NCI-H1092 treated with DMSO at 0.1 percent for 48 hours (cell line): Measurements from ENCODE around the gene NSUN5.
A peak's percentile ranks its signal among the peaks of the same experiment; 100 is the strongest.
"Not testable (repeated sequence)": the region's sequence is repeated elsewhere in the genome, so short reads cannot be mapped to it uniquely, and the experiment has no call there.

Experiments
- DNase-seq: peaks from one replicate; lab custom pipeline; 2025; lab: John Stamatoyannopoulos, UW

NSUN5 gene

DNA sequence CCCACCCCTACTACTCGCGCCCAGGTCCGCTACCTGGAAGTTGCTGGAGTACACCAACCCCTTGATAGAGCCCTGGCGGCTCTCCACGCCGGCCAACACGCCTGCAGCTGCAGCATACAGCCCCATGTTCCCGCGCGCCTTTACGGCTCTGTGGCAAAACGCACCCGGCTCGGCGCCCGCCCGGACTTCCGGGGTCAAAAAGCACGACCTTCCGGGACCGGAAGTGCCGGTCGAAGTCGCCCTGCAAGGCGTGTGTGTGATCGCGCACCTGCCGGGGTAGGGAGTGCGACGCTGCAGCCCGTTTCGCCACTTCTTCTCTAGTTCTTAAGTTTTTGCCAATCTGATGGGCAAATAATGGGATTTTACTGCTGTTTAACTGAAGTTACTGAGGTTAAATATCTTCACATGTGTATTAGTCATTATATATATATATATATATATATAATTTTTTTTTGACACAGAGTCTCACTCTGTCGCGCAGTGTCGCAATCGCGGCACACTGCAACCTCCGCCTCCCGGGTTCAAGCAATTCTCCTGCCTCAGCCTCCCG lies at the start of gene NSUN5:
TSS of gene NSUN5 (minus strand) at position 162 of the 550 bp plus-strand sequence. CDS start at position 126, 36 bp downstream.
- peak; percentile 88 for DNase-seq

DNA sequence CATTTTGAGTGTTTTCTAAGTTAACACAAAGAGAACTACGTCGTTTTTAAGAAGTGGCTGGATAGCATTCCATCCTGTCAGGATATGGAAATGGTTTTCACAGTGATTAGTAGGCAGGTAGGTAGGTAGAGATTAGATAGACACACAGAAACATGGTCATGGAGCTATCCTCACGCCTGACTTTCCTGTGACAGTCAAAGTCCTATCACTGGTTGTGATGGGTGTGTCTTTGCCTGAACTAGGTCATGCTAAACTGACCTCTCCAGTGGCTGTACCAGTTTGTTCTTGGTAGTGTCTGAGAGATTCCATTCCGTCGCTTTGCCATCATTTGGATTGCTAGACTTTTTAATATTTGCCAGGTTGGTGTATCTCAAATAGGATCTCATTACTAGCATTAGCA lies 47.5 kb upstream of the NSUN5 start:
- DNase-seq, result no peak

DNA sequence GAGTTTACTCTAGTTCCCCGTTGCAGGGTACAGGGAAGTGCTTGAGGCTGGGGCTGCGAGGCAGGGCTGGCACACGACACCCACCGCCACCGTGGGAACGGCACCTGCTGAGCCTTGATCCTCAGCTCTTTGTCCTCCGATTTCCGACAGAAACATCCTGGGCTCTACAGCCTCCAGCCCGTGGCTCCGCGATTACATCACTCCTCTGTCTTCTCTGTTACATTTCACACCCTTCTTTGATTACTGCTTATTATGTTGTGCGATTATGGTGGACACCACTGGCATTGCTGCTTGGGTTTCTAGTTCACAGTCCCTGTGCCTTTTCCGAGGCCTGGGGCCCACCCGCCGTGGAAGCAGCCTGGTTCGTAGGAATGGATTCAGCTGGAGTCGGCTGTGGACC lies 46.2 kb upstream of the NSUN5 start:
- DNase-seq, result no peak

DNA sequence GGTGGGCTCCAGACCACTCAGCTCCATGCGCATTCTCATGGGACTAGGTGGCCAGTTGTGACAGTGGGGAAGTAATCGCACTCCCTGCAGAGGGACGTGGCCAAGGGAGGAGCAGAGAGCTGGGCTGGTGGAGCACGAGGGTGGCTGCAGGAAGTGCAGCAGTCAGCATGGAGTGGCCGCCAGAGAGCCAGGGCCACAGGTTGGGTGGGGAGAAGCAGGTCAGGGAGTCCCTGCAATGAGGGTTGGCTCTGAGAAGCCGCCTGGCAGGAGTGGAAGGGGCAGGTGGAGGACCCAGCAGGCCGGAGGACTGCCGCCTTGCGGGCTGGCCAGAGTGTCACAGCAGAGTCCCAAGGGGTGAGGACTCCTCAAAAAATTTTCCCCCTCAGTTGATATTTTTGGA lies 45.6 kb upstream of the NSUN5 start:
- DNase-seq, result no peak

DNA sequence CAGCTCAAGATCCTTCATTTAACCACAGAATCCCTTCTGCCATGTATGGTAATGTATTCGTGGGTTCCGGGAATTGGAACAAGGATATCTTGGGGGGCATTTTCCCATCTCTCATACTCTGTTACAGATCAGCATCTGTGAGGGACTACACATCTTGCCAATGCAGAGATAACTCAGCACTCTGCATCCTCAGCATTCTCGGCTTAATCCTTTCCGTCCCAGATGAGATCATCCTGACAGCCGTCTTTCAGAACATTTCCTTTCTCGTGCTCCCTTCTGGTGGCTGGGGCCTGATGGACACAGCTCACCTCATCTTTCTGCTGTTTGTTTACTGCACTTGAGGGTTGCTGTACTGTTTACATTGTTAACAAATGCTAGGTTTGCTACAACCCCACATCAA lies 44.6 kb upstream of the NSUN5 start:
- DNase-seq, result no peak

DNA sequence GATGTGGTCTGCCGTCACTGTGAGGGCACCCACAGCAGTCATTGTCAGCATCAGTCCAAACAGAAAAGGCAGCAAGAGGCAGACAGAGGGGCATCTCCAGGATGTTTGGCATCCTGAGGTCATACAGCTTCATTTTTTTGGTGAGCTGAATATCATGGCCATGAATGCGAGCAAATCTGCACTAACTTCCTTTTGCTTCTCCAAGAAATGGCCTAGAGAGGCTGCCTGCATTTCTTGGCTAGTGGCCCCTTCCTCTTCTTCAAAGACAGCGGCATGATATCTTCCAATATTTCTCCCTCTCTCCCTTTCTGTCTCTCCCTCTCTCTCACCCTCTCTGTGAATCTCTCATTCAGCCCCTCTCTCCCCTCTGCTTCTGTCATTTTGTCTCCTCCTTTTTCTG lies 44.2 kb upstream of the NSUN5 start:
- no peak for DNase-seq

DNA sequence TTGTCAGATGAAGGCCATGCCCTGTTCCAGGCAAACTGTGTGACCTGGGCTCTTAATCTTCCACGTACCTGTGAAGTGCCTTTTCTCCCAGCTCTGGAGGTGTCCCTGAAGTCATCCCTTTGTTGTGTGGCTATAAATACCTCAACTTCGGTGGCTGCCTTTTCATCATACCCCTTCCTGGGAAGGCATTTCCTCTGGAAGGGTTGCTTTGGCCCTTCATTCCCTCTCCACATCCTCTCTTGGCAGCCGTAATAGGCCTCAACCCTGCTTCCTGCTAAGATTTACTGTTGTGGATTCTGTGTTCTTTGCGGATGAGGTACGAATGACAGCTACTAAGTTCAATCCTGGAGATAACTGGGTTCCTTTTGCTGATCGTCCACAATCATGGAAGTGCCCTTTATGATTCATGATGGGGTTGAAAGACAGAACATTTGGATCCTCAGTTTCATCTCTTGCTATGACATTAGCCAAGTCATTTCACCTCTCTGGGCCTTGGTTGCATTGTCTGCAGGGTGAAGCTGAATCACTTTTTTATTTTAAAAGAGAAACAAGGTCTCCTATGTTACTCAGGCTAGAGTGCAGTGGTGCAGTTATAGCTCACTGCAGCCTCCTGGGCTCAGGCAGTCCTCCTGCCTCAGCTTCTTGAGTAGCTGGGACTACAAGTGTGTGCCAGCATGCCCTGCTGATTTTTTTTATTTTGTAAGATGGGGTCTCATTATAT lies 43.0 kb upstream of the NSUN5 start:
- DNase-seq, result no peak

DNA sequence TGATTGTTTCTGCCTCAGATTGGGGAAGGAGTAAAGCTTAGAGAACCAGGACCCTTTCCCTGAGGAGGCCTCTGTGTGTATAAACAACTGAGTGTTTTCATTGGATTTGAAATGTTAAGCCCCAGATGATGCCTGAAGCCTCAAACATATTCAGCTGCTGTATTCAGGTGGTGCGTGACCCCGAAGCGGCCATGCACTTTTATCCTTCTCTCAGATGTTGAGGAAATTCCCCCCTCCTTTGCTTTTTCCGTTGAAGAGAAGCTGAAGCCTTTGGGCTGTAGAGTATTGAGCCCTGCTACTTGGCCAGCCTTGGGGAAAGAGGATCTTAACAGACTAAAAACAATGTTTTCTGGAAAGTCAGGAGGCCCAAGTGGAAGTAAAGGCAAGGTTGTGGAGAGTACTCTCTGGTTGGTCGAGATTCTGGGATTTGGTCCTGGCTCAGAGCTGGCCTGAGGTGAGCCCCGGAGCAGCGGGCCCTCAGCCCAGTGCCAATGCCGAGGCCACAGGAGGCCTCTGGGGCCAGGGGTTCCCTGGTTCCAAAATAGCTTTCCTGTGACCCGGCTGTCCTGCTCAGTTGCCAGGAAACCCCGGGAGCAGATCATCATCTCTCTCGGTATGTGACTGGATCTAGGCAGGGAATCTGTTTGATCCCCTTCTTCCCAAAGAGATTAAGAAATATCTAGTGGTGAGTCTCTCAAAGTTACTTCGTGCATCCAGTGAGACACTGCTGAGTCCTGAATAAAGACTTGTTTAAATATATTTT lies 41.9 kb upstream of the NSUN5 start:
- no peak for DNase-seq

DNA sequence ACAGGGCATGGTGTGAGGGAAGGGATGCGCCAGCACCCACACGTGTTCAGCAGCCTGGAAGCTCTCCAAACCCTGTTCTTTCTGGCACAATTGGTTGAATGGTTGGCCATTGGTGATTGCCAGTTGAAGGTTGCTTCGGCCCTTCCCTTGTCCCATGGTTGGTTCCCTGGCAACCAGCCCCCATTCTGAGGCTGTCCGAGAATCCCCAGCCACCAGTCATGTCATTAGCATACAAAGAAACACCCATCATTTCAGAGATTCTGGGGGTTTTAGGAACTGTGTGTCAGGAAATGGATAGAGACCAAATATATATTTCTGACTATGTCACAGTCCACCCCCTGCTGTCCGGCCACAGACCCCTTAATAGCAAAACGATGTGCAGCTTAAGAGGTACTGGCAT lies 41.1 kb upstream of the NSUN5 start:
- DNase-seq, result no peak

DNA sequence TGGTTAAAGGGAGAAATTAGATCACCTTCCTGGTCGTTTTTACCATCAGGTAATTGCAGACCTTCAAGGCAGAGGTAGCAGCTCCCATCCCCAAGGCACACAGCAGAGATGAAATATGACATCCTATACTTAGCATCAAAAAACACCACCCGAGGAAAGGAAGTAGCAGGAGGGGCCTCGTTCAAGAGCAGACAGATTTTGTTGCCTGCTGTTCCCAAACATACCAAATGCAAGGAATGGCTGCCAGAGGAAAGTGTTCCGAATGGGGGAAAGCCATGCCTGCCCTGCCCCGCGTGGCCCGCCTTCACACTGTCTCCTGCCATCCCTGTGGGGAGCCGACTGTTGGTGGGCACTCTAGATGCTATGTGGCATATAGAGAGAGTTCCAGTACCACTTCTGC lies 37.3 kb upstream of the NSUN5 start:
- no peak for DNase-seq

DNA sequence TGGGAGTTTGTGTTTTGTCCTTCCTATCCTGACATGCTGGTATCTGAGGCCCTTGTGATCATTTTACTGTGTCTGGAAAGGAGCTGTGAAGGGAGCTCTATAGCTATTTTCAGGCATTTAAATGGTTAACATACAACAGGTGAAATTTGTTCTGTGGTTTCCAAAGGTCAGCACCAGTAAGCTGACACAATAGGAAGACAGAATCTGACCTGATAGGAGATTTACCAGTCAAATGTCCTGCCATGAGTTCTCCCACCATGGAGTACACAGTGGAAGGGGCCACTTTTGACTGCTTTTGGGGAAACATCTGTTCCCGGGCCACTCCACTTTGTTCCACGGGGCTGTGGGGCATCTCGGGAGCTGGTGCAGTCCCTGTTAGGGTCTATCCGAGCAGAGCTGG lies 36.9 kb upstream of the NSUN5 start:
- DNase-seq, result no peak

DNA sequence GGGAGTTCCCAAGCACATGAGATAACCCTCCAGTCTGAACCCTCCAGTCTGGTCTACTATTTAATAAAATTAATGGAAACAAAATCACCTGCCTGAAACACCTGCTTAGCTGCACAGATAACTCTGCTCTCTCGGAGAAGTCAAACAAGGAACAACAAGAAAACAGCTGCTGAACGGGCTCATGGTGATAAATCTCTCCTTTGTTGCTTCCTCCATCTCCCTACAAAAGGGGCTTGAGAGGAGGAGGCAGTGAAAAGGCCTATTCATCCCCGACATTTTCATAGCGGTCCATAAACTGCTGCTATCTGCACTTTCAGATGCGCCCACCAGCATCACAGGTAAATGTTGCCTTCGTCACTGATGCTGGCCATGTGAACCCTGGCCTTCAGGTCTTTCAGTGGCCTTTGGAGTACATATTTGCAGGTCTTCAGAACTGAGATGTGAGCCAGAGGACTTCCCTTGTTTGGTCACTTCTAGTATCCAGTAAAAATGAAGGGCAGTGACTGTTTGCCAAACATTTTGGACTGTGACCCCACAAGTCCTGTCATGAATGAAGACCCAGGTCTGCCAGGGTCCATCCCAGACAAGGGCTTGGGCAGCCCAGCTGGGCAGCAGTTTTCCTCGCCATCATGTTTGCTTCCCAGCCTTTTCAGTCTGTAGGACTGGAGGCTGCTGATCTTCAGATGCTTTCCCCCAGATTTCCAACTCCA lies 35.2 kb upstream of the NSUN5 start:
- DNase-seq, result peak; percentile 11

DNA sequence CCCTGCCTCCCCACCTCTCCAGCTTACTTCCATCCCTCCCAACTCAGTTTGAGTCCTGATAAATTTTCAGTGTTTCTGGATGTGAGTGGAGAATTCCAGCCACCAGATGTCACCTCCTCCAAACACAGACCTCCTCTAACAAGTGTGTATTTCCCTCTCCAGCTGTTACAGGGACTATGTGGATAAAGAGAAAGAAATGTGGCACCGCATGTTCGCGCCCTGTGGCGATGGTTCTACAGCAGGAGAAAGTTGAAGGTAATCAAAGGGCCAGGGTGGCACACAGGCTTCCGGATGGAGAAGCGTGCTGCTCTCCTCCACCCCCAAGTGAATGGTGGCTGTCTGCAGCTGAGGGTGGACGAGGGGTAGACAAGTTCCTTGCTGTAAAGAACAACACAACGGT lies 34.0 kb upstream of the NSUN5 start:
- peak; percentile 48 for DNase-seq

DNA sequence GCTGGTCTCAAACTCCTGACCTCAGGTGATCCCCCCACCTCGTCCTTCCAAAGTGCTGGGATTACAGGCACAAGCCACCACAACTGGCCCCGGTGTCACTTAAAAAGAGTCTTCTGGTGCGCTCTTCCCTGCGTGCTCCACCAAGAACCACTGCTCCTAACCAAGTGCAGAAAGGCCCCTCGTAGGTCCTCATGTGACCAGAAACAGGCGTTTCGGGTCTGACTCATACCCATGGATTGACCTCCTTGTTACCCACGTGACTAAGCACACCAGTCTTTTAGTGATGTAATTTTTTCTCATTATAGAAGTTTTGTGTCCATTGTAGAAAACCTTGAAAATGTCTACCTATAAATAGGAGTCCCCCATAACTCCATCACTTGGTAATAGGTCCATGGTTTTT lies 33.3 kb upstream of the NSUN5 start:
- DNase-seq, result no peak

DNA sequence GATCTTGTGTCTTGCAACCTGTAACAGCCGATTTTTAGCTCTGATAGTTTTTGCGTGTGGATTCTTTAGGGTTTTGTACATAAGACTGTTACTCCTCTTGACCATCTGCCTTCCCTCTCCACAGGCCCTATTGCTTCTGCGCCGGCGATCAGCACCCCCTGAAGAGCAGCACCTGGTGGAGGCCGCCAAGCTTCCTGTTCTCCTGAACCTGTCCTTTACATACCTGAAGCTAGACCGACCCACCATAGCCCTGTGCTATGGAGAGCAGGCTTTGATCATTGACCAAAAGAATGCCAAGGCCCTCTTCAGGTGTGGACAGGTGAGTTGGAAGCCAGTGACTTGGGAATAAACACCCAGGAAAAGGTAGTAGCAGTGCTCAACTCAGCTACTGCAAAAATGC lies 31.9 kb upstream of the NSUN5 start:
- no peak for DNase-seq

DNA sequence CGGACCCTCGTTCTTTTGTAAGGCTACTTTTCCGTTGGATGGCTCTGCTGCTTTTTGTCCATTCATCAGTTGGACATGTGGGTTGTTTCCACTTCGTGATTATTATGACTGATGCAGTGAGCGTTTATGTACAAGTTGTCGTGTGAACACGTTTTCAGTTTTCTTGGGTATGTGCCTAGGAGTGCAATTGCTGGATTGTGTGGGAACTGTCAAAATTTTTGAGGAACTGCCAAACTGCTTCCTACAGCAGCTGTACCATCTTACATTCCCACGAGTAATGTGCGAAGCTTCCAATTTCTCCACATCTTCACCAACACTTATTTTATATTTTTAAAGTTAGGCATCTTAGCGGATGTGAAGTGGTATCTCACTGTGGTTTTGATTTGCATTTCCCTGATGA lies 29.7 kb upstream of the NSUN5 start:
- DNase-seq, result no peak

DNA sequence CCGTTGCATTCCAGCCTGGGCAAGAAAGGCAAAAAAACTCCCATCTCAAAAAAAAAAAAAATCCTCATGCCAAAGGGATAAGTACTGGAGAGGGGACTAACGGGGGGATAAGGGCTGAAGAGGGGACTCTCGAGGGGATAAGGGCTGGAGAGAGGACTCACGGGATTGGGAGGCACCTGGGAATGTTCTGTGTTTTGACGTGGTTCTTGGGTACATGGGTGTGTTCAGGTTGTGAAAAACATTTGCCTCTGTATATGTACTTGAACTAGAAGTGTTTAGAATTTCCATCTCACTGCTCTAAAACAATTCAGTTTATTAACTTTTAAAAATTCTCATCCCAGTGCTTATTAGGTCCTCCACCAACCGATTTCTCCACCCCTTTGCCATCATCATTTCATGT lies 23.8 kb upstream of the NSUN5 start:
- DNase-seq, result no peak

DNA sequence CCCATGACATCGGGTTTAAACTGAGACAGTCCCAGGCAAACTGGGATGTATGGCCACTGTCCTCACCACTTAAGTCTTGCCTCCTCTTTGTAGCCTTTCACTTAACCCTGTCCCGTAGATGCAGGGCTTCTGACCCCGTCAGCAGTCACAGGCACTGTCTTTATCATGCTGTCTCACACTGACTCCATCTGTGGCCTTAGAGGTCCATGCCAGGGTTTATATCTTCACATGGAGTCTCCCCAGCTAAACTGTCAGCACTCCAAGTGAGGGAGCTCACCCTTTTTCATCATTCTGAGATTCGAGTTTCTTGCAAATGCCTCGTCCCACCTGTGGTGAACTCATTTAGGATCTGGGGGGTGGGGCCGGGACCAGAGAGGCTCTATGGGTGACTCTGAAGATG lies 22.1 kb upstream of the NSUN5 start:
- no peak for DNase-seq

DNA sequence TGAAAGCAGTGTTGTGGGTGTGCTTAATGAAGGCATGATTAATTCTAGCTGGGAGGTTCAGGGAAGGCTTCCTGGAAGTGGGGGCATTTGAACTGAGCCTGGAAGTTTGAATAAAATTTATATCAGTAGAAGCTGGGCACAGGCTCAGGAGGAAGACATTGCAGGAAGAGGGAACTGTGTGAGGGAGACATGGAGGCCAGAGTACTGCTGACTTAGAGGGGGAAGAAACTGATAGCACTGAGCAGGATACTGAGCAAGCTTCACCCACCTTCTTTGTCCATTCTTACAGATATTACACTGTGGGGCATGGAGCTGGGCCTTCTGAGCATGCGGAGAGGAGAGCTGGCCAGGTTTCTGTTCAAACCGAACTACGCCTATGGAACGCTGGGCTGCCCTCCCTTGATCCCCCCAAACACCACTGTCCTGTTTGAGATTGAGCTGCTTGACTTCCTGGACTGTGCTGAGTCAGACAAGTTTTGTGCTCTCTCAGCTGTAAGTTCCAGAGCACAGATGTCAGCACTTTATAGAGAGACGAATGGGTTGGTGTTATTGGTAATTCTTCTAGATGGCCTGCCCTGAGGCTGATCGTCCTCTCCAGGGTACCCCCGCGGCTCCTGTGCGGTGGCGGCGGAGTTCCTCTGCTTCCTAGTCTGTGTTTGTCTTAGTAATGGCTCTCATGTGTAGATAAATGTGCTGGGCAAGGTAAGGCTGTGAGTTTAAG lies 21.4 kb upstream of the NSUN5 start:
- DNase-seq, result no peak

DNA sequence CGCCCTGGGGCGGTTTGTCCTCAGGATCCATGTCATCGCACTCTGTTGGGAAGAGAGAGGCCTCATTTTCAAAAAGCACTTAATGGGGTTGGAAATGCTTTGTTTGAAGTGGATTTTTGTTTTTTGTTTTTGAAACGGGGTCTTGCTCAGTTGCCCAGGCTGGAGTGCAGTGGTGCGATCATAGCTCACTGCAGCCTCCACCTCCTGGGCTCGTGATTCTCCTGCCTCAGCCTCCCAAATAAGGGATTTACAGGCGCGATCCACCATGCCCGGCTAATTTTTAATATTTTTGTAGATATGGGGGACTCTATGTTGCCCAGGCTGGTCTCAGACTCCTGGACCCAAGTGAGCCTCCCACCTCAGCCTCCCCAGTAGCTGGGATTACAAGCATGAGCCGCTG lies 20.1 kb upstream of the NSUN5 start:
- DNase-seq, result no peak

DNA sequence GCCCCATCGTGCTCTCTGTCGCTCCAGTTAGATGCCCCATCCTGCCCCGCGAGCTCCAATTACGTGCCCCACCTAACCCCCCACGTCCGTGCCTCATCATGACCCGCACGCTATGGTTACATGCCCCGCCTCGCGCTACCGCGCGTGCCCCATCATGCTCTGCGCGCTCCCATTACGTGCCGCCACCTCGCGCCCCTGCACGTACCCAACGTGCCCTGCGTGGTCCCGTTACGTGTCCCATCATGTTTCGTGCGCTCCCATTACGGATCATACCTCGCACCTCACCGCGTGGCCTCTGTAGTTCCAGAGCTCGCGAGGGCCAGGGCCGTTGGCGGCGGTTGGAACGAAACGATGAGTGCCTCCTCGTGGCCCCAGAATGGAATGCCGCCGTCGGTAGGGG lies 19.3 kb upstream of the NSUN5 start, which contains the start of the genes FKBP6 and TRIM50:
TSS of gene FKBP6 (plus strand) at position 240 of the 400 bp plus-strand sequence. CDS start 268 bp downstream, outside the sequence.
TSS of gene TRIM50 (minus strand) at position 161 of the 400 bp plus-strand sequence. CDS start 3,295 bp downstream, outside the sequence.
- DNase-seq, result not testable (repeated sequence)

DNA sequence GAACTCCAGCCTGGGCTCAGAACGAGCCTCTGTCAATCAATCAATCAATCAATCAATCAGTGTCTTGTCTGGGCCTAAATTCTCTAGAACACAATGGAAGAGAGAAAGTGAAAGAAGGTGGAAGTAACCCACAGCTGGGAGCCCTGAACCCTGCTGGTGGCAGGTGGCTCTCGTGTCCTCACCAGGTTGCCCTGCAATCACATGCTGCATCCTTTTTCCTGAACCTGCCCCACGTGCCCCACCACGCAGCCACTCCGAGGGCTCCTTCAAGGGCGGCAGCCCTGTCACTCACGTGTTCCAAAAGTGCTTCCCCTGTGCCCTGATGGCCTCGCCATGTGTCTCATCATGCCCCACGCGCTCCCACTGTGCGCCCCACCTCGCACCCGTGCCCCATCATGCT lies 18.8 kb upstream of the NSUN5 start:
- DNase-seq, result not testable (repeated sequence)
